Fibroblast of lung (primary cell): Measurements from ENCODE around the gene SPOCD1.

Experiments used
- EZH2 ChIP-seq: IDR thresholded peaks from 2 replicates; pipeline ENCODE4 v1.5.1; 2012; ENCODE audit warnings: low read length, control low read depth, mild to moderate bottlenecking; ENCODE audit errors: missing control alignments
- TF ChIP-seq, protein P1 (sequence below), 2 donors: IDR thresholded peaks in 1 of 2; conservative IDR thresholded peaks in 1 of 2; 1 replicate in 1 of 2; 2 replicates in 1 of 2; pipeline ENCODE4 v1.5.1; 2011 to 2012; ENCODE audit warnings: low read length in 2 of 2, control low read depth in 1 of 2, inconsistent platforms in 1 of 2, low read depth in 1 of 2, mild to moderate bottlenecking in 1 of 2

GRCh38 chr1:31761883-31762282, 53.9 kb downstream of the SPOCD1 start:
- TF ChIP-seq, protein P1, sequence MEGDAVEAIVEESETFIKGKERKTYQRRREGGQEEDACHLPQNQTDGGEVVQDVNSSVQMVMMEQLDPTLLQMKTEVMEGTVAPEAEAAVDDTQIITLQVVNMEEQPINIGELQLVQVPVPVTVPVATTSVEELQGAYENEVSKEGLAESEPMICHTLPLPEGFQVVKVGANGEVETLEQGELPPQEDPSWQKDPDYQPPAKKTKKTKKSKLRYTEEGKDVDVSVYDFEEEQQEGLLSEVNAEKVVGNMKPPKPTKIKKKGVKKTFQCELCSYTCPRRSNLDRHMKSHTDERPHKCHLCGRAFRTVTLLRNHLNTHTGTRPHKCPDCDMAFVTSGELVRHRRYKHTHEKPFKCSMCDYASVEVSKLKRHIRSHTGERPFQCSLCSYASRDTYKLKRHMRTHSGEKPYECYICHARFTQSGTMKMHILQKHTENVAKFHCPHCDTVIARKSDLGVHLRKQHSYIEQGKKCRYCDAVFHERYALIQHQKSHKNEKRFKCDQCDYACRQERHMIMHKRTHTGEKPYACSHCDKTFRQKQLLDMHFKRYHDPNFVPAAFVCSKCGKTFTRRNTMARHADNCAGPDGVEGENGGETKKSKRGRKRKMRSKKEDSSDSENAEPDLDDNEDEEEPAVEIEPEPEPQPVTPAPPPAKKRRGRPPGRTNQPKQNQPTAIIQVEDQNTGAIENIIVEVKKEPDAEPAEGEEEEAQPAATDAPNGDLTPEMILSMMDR (conservative IDR thresholded peaks at IDR 0.05 in 1 of 2, IDR thresholded peaks at IDR 0.05 in 1 of 2; ENCODE audit: low read depth in 1 of 2, low read length in 2 of 2), result no peak
- TF ChIP-seq EZH2, result no peak
